Measurements from ENCODE around the gene FAM81B.

Gene FAM81B

DNA sequence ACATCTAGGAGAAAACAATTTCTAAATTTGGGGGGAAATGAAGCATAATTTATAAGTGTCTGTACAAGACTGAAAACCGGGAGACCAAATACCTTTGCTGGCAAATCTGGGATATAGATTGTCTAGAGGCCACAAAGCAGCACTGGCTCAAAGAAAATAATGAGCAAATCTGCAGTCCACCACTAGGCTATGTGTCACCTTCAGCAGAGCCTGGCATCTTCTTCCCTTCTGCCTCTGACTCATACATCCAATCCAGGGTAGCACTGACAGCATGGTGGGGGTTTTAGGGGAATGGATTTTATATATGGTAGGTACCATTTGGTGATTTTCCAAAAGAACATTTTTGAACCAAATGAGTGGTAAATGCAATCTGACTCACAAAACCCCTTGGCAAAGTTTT is 12.8 kb downstream of the FAM81B start:
- Histone ChIP-seq H3K36me3 (ENCODE audit: control insufficient read depth, insufficient read depth, low read length, severe bottlenecking) (no peaks in the 10 kb centered on the region), H3K4me3 (ENCODE audit: low read length) (no peak overlapping the region), H3K9ac (ENCODE audit: low read length) (no peak overlapping the region), H3K27me3 (replicated peaks; ENCODE audit: control insufficient read depth, insufficient read depth, low read length) (no peaks in the 10 kb centered on the region), H3K4me1 (ENCODE audit: control insufficient read depth, insufficient read depth, low read length) (no peaks in the 10 kb centered on the region), H3K9me3 (ENCODE audit: control insufficient read depth, low read length) (no peaks in the 10 kb centered on the region)
- no peak for DNase-seq (ENCODE audit: low read depth)

DNA sequence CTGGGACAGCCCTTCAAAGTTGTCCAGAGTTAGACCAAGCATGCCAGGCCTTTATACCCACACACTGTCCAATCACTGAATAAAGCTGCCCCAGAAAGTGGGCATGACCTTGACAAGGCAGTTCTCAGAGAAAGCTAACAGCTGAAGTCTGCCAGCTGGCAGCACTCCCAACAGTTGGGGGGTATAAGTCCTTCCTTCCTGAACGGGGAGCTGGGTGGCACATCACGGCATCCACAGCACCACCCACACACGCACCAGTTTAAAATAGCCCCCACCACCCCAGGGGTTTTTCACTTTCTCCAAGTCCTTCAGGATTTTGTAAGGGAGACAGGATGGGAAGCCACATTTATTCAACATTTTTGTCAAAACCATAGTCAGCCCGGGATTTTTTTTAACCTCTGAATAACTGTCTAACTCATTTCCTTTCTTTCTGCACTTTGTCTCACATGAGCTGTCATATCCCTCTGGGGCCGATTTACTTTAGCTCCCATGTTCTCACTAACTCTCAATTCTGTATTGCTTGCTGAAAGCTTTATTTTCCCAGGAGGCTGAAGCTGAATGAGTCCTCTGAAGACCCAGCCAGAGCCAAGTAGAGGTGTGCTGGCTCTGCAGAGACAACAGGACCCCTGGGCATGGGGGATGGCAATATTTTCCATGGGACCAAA is 15.4 kb downstream of the FAM81B start:
- H3K36me3 ChIP-seq (ENCODE audit: control insufficient read depth, insufficient read depth, low read length, severe bottlenecking) = no peaks in the 10 kb centered on the region
- no peaks in the 10 kb centered on the region for H3K27me3 ChIP-seq (replicated peaks; ENCODE audit: control insufficient read depth, insufficient read depth, low read length)
- DNase-seq (ENCODE audit: low read depth) = no peak
- H3K9ac ChIP-seq (ENCODE audit: low read length) = no peak overlapping the region
- no peaks in the 10 kb centered on the region for H3K4me1 ChIP-seq (ENCODE audit: control insufficient read depth, insufficient read depth, low read length)
- H3K4me3 ChIP-seq (ENCODE audit: low read length) = no peak overlapping the region
- H3K9me3 ChIP-seq (ENCODE audit: control insufficient read depth, low read length) = no peaks in the 10 kb centered on the region

DNA sequence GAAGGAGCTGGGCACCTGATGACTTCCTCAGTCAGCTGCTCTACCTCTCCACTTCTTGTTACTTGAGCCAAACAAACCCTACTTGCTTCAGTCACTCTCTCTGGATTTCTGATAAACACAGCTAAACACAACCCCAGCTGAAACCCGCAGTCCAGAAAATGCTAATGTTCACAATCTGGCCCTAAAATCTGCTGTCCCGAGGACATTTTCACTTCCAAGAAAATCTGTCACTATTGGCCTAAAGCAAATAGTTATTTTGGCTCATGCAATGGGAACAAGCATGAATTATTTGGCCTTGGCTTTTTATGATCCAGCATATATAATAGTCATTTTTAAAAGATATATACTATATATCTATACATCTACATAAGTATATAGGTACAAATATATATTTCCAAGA is 19.1 kb downstream of the FAM81B start:
- Histone ChIP-seq H3K27me3 (replicated peaks; ENCODE audit: control insufficient read depth, insufficient read depth, low read length) (peaks cover 3% of the 10 kb centered on the region), H3K9me3 (ENCODE audit: control insufficient read depth, low read length) (no peaks in the 10 kb centered on the region), H3K36me3 (ENCODE audit: control insufficient read depth, insufficient read depth, low read length, severe bottlenecking) (no peaks in the 10 kb centered on the region), H3K4me3 (ENCODE audit: low read length) (no peak overlapping the region), H3K9ac (ENCODE audit: low read length) (no peak overlapping the region), H3K4me1 (ENCODE audit: control insufficient read depth, insufficient read depth, low read length) (no peaks in the 10 kb centered on the region)
- no peak for DNase-seq (ENCODE audit: low read depth)

DNA sequence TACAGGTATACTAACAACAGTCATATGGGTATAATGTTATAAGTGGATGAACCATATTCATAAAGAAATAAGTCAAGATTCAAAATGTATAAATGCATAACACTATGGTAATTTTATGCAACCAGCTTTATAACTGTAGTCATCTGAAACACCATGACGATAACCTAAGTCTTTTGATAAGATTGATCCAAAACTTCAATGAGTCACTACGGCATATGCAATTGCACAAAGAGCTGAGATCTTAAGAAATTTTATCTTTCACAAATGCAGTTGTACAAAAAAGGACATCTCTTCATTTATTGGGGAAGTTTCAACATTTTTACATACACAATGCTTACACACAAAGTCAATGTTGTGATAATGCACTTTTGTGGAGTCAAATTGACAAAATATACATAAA is 20.3 kb downstream of the FAM81B start:
- H3K9me3 ChIP-seq (ENCODE audit: control insufficient read depth, low read length) = no peaks in the 10 kb centered on the region
- H3K4me3 ChIP-seq (ENCODE audit: low read length) = no peak overlapping the region
- peaks cover 3% of the 10 kb centered on the region for H3K27me3 ChIP-seq (replicated peaks; ENCODE audit: control insufficient read depth, insufficient read depth, low read length)
- H3K36me3 ChIP-seq (ENCODE audit: control insufficient read depth, insufficient read depth, low read length, severe bottlenecking) = no peaks in the 10 kb centered on the region
- H3K4me1 ChIP-seq (ENCODE audit: control insufficient read depth, insufficient read depth, low read length) = no peaks in the 10 kb centered on the region
- H3K9ac ChIP-seq (ENCODE audit: low read length) = no peak overlapping the region
- no peak for DNase-seq (ENCODE audit: low read depth)

DNA sequence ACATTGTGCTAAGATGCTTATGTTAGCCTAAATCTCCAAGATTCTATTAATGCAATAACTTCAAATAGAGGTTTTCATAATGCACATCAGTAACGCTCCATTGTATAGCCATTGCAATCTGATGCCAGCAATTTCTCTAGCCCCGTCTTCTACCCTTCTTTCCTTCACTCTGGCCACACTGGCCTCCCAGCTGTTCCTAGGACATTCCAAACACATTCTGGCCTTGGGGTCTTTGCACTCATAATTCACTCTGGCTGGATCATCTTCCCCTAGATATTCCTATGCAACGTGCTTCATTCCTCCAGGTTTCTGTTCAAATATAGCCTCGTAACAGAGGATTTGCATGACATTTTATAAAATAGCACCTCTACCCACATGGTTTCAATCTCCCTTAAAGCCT is 23.3 kb downstream of the FAM81B start:
- no peaks in the 10 kb centered on the region for H3K4me1 ChIP-seq (ENCODE audit: control insufficient read depth, insufficient read depth, low read length)
- no peak overlapping the region for H3K4me3 ChIP-seq (ENCODE audit: low read length)
- H3K9me3 ChIP-seq (ENCODE audit: control insufficient read depth, low read length) = no peaks in the 10 kb centered on the region
- no peak overlapping the region for H3K9ac ChIP-seq (ENCODE audit: low read length)
- no peak for DNase-seq (ENCODE audit: low read depth)
- peaks cover 3% of the 10 kb centered on the region for H3K27me3 ChIP-seq (replicated peaks; ENCODE audit: control insufficient read depth, insufficient read depth, low read length)
- H3K36me3 ChIP-seq (ENCODE audit: control insufficient read depth, insufficient read depth, low read length, severe bottlenecking) = no peaks in the 10 kb centered on the region

DNA sequence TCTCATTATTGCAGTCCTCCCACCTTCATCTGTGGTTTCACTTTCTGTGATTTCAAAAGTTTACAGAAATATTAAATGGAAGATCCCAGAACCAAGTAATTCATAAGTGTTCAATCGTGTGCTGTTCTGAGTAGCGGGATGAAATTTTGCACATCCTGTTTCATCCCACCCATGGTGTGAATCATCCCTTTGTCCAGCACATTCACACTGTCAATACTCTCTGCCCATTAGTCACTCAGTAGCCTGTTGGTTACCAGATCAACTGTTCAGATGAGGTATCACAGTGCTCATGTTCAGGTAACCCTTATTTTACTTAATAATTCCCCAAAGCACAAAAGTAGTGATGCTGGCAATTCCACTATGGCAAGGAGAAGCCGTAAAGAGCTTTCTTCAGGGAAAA is 26.8 kb downstream of the FAM81B start:
- no peak overlapping the region for H3K9ac ChIP-seq (ENCODE audit: low read length)
- H3K4me1 ChIP-seq (ENCODE audit: control insufficient read depth, insufficient read depth, low read length) = peaks cover 7% of the 10 kb centered on the region
- H3K27me3 ChIP-seq (replicated peaks; ENCODE audit: control insufficient read depth, insufficient read depth, low read length) = peaks cover under 1% of the 10 kb centered on the region
- no peaks in the 10 kb centered on the region for H3K9me3 ChIP-seq (ENCODE audit: control insufficient read depth, low read length)
- DNase-seq (ENCODE audit: low read depth) = no peak
- H3K4me3 ChIP-seq (ENCODE audit: low read length) = no peak overlapping the region
- no peaks in the 10 kb centered on the region for H3K36me3 ChIP-seq (ENCODE audit: control insufficient read depth, insufficient read depth, low read length, severe bottlenecking)

DNA sequence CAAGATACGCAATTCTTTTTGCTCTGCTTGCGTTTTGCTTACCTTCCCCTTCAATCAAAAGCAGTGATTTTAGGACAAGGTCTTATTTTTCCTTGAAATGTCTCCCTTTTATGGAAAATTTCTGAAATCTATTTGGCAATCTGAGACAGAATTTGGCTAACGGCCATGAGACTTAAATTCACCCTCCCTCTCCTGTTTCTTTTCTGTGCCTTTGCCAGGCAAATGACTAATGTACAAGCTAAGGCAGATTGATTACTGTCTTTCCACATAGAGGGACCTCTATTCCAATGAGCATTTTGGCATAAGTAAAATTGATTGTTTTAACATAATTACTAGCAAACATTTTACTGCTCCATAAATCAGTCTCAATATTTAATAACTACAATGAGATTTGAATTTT is 31.7 kb downstream of the FAM81B start:
- Histone ChIP-seq H3K4me1 (ENCODE audit: control insufficient read depth, insufficient read depth, low read length) (peaks cover 16% of the 10 kb centered on the region), H3K36me3 (ENCODE audit: control insufficient read depth, insufficient read depth, low read length, severe bottlenecking) (no peaks in the 10 kb centered on the region), H3K4me3 (ENCODE audit: low read length) (no peak overlapping the region), H3K9me3 (ENCODE audit: control insufficient read depth, low read length) (no peaks in the 10 kb centered on the region), H3K27me3 (replicated peaks; ENCODE audit: control insufficient read depth, insufficient read depth, low read length) (no peaks in the 10 kb centered on the region), H3K9ac (ENCODE audit: low read length) (no peak overlapping the region)
- peak; percentile 62 for DNase-seq (ENCODE audit: low read depth)

DNA sequence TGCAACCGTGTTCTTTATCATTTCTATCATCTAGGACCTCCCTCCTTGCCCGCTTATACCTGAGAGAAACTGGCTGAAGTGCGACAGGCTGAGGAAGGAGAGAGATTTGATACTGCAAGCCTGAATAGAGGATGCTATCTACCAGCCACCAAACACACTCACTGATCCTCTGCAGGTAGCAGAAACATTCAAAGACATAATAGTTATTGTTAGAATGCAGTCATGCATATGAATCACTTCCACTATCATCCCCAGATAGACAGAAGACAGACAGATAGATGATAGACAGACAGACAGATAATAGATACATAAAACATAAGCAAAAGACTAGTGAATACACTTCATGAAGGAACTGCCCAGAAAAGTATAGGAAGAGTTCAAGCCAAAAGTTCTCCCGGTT is 32.9 kb downstream of the FAM81B start:
- H3K9me3 ChIP-seq (ENCODE audit: control insufficient read depth, low read length) = no peaks in the 10 kb centered on the region
- H3K4me1 ChIP-seq (ENCODE audit: control insufficient read depth, insufficient read depth, low read length) = peaks cover 16% of the 10 kb centered on the region
- DNase-seq (ENCODE audit: low read depth) = no peak
- H3K27me3 ChIP-seq (replicated peaks; ENCODE audit: control insufficient read depth, insufficient read depth, low read length) = no peaks in the 10 kb centered on the region
- no peak overlapping the region for H3K9ac ChIP-seq (ENCODE audit: low read length)
- no peak overlapping the region for H3K4me3 ChIP-seq (ENCODE audit: low read length)
- H3K36me3 ChIP-seq (ENCODE audit: control insufficient read depth, insufficient read depth, low read length, severe bottlenecking) = no peaks in the 10 kb centered on the region

DNA sequence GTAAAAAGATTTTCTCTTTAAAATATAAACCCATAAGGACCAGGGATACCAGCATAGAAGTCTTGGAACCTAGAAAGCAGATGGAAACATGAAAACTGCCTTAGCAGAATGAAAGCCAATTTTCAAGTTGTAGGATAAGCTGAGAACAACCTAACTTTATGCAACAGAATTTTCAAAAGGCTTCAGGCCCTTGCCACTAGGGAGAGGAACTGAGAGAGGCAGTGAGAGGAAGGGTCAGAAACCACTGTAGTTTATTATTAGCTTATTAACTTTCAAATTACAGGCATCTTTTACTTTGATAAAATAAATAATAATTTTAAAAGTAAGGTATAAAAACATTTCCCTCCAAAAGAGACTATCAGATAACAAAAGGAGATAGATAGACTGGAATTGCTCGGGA is 33.4 kb downstream of the FAM81B start:
- Histone ChIP-seq H3K36me3 (ENCODE audit: control insufficient read depth, insufficient read depth, low read length, severe bottlenecking) (no peaks in the 10 kb centered on the region), H3K27me3 (replicated peaks; ENCODE audit: control insufficient read depth, insufficient read depth, low read length) (no peaks in the 10 kb centered on the region), H3K4me3 (ENCODE audit: low read length) (no peak overlapping the region), H3K9me3 (ENCODE audit: control insufficient read depth, low read length) (no peaks in the 10 kb centered on the region), H3K9ac (ENCODE audit: low read length) (no peak overlapping the region), H3K4me1 (ENCODE audit: control insufficient read depth, insufficient read depth, low read length) (peaks cover 16% of the 10 kb centered on the region)
- no peak for DNase-seq (ENCODE audit: low read depth)

DNA sequence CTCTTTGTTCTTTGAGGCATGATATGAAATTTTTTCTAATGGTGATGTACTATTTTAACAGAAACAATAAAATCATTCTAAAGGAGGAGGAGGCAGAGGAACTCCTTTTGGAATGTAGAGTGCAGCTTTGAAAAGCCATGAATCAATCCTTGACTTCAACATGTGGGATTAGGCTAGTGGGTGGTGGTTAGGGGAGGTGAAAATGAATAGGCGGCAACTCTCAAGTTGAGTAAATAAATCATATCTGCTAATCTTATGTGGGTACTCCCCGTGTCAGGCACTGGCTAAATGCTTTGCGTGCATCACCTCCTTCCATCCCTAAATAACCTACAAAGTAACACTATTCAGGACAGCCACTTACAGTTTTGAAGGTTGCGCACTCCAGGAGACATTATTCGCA is 35.1 kb downstream of the FAM81B start:
- Histone ChIP-seq H3K36me3 (ENCODE audit: control insufficient read depth, insufficient read depth, low read length, severe bottlenecking) (no peaks in the 10 kb centered on the region), H3K9me3 (ENCODE audit: control insufficient read depth, low read length) (no peaks in the 10 kb centered on the region), H3K4me3 (ENCODE audit: low read length) (no peak overlapping the region), H3K9ac (ENCODE audit: low read length) (no peak overlapping the region), H3K4me1 (ENCODE audit: control insufficient read depth, insufficient read depth, low read length) (peaks cover 16% of the 10 kb centered on the region), H3K27me3 (replicated peaks; ENCODE audit: control insufficient read depth, insufficient read depth, low read length) (no peaks in the 10 kb centered on the region)
- no peak for DNase-seq (ENCODE audit: low read depth)

DNA sequence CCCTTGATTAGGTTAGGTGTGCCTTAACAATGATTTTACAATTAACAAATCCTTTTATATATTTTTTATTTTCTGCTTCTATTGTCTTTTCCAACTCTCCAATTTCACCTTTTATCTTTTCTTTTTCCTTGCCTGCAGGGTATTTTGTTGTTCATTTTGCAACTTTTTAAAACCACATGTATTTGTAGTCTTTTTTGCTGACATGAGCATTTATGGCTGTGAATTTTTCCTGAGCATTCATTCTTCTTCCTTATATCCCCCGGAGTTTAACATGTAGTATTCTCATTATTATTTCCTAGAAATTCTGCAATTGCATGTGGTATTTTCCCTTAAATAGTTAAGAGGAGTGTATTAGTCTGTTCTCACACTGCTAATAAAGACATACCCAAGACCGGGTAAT is 41.6 kb downstream of the FAM81B start:
- Histone ChIP-seq H3K9me3 (ENCODE audit: control insufficient read depth, low read length) (peaks cover 12% of the 10 kb centered on the region), H3K4me1 (ENCODE audit: control insufficient read depth, insufficient read depth, low read length) (no peaks in the 10 kb centered on the region), H3K9ac (ENCODE audit: low read length) (no peak overlapping the region), H3K36me3 (ENCODE audit: control insufficient read depth, insufficient read depth, low read length, severe bottlenecking) (no peaks in the 10 kb centered on the region), H3K27me3 (replicated peaks; ENCODE audit: control insufficient read depth, insufficient read depth, low read length) (no peaks in the 10 kb centered on the region), H3K4me3 (ENCODE audit: low read length) (no peak overlapping the region)
- no peak for DNase-seq (ENCODE audit: low read depth)

DNA sequence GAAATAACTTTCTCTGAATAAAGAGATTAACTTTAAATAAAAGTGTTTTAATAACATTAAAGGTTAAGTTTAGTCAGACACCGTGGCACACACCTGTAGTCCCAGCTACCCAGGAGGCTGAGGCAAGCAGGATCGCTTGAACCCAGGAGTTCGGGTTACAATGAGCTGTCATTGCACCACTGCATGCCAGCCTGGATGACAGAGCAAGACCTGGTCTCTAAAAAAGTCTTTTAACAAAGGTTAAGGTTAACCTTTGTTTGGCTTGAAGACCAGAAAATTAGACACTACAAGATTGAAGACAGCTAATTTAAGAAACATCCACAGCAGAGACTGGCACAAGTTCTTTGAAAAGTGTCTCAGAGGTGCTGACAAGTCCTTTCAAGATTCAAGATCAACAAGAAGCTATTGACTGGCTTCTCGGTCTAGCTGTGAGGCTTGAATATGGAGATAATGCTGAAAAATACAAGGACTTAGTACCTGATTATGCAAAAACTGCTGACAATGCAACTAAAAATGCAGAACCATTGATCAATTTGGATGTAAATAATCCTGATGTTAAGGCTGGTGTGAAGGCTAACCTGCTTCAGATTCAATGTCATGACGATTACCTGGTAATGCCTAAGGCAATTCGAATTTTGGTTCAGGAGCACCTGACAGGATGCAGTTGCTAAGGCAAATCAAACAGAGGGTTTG is 48.8 kb downstream of the FAM81B start:
- Histone ChIP-seq H3K4me3 (ENCODE audit: low read length) (no peak overlapping the region), H3K9ac (ENCODE audit: low read length) (no peak overlapping the region)
- no peak for DNase-seq (ENCODE audit: low read depth)

More for the DNA sequence above, 48.8 kb downstream of the FAM81B start:
- H3K4me1 ChIP-seq (ENCODE audit: control insufficient read depth, insufficient read depth, low read length) = no peaks in the 10 kb centered on the region
- no peaks in the 10 kb centered on the region for H3K27me3 ChIP-seq (replicated peaks; ENCODE audit: control insufficient read depth, insufficient read depth, low read length)
- no peaks in the 10 kb centered on the region for H3K36me3 ChIP-seq (ENCODE audit: control insufficient read depth, insufficient read depth, low read length, severe bottlenecking)
- no peaks in the 10 kb centered on the region for H3K9me3 ChIP-seq (ENCODE audit: control insufficient read depth, low read length)
